Stimulated activated CD4-positive, alpha-beta T cell treated with anti-CD3 and anti-CD28 coated beads, Interleukin-1b, Interleukin-23, amount 100 ng/mL, for 48 hours (primary cell): Measurements from ENCODE around the gene FILIP1.

Source experiments
- DNase-seq: peaks from one replicate; pipeline ENCODE4 v3.0.0-alpha.2; 2020

FILIP1 gene

DNA sequence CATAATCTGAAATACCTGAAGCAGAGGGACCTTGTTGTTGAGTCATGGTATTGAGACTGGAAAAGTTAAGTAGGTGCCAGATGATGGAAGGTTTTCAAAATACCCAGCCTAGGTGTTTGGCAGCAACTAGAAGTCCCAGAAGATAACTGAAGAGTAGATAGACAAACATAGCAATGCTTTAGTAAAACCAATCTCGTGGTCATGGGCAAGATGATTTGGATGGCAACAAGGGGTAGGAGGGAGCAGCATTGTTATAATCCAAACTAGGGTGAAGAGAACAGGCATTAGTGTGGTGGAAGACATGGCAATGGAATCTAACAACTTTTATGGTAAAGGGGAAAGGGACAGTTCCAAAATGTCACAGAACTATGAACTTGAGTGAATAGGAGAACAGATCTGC lies 2.3 kb downstream of the FILIP1 start:
- DNase-seq, result no peak

DNA sequence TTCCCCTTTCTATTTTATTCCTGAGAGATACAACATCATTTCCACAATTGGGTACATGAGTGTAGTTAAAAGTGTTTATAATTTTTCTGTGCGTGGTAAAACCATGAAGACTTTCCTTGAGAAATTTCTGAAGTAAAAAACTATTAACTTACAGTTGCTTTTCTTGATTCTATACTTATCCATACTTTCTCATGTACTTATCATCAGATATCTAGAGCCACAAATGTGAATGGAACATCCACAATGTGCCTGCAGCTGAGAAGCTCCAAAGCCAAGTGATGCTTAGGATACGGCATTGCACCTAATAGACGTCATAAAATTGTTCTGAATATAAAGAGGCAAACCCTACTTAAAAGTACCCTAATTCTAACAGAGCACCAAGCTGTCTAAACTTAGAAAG lies 2.9 kb downstream of the FILIP1 start:
- no peak for DNase-seq

GRCh38 chr6:75489025-75489424 lies 4.6 kb downstream of the FILIP1 start:
- no peak for DNase-seq

- no peak for DNase-seq
These were observed 5.6 kb downstream of the FILIP1 start for GRCh38 chr6:75488033-75488432.

- DNase-seq, result no peak
These were observed 6.6 kb downstream of the FILIP1 start for GRCh38 chr6:75486850-75487518.

DNA sequence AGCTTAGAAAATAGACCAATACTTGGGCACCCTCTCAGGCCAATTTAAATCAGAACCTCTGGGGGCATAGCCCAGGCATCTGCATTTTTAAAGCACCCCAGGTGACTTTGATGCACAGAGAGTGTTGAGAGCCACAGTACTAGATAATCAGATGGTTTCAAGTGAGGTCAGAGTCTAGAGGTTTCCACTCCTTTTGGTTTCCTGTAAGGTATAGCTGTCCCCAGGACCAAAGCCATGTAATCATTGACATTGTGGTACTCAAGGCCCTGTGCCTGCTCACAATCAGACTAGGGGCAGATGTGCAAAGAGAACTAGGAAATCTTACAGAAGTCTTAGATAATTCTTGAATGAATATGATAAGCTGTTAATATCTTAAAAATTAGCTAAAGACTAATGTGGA lies 9.1 kb downstream of the FILIP1 start:
- no peak for DNase-seq

DNA sequence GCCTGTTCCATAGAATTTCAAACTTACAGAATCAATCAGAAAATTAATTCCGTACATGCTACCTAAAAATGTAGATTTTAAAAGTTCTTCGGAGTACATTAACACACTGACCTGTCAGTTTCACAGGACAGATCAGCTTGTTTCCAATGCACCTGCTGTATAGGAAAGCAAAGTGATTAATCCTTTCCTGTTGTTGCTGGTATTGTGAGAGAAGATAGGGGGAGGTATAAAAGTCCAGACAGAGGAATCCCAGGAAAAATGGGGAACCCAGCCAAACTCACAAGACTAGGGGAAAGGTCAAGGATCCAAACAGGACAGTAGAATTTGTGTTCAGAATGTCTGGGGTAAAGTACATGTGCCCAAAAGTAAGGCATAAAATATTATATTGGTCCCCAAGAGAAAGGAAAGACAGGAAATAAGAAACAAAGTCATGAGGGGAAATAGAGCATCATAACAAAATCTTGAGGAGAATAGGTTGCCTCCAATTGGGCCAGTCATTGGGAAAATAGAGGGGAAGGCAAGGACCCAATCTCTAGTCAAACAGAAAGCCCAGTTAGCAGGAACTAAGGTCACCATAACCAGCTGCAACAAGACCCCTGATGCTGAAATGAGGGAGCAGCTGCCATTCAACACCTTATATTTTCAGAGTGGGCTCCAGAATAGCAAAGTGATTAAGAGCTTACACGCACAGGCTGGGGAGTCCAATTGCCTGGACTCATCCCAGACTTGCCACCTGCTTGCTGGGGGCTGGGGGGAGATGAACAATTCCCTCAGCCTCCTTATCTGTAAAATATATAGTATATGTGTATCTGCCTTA lies 10.3 kb downstream of the FILIP1 start:
- DNase-seq, result no peak

- DNase-seq, result no peak
These were observed 11.5 kb downstream of the FILIP1 start for GRCh38 chr6:75481936-75482593.

DNA sequence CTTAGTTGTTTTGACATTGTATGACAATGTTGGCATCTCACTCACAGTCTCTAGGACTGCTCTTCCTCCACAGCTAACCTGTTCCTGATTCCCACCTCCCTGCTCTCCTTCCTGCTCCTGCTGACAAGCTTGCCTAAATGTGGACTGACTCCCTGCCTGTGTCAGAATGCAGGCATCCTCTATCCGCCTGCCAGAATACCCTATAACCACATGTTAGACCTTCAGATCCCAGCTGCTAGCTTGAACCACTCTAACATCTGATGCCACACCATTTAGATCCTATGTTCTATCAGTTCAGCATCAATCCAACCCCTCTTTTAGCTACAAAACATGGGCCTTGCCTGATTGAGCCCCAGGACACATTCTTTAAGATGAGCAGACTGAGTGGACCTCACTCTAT lies 12.2 kb downstream of the FILIP1 start:
- DNase-seq, result no peak

DNA sequence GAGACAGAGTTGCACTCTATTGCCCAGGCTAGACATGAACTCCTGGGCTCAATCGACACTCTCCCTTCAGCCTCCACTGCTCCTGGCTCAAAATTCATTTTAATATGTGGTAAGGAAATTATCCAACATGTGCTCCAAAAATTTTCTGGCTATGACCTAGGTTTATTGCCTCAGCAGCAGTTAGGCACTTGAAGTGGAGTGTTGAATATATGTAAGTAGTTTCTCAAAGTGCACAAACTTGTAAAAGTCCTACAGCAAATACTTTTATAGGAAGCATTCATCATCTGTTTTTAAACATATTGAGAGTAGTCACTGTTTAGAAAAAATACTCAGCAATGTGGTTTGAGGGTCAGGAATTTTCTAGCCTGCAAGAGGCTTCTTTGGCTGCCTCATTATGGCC lies 13.2 kb downstream of the FILIP1 start:
- no peak for DNase-seq

- no peak for DNase-seq
These were observed 13.9 kb downstream of the FILIP1 start for GRCh38 chr6:75479712-75480111.

- no peak for DNase-seq
These were observed 14.7 kb downstream of the FILIP1 start for GRCh38 chr6:75478929-75479328.

DNA sequence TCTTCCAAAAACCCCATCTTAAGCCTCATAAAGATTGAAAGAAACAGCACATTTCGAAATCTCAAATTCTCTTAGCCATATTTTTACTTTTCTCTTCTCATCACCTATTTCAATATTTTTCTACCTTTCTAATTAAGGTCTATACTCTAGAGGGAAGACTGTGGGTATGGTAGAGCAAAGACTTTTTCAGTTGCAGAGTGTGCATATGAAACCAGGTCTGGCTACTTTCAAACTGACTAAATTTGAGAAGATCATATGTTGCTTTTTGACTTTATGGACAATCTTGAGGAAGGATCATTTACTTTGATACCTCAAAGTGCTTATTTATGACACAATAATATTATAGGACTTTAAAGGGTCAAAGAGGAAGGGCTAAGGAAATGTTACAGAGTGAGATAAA lies 20.7 kb downstream of the FILIP1 start:
- DNase-seq, result no peak

DNA sequence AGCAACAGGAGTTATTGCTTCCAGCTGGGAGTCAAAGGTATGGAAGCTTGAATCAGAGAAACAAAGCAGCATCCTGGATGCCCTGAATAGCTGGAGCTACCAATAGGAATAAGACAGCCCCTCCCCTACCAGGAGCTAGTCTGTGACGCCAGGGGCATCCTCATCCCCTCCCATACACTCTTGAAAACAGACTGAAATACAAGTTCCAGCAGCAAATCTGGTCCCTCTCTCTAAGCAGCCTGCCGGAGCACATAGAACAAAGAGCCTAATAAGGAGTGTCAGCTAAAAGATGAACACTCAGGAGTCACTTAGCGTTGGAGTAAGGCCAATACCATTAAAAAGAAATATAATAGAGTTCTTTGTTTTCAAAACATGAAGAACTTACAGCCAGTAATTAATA lies 25.6 kb downstream of the FILIP1 start:
- DNase-seq, result no peak

GRCh38 chr6:75467284-75467683 lies 26.3 kb downstream of the FILIP1 start:
- DNase-seq, result no peak

- DNase-seq, result no peak
These were observed 27.0 kb downstream of the FILIP1 start for GRCh38 chr6:75466636-75467035.

DNA sequence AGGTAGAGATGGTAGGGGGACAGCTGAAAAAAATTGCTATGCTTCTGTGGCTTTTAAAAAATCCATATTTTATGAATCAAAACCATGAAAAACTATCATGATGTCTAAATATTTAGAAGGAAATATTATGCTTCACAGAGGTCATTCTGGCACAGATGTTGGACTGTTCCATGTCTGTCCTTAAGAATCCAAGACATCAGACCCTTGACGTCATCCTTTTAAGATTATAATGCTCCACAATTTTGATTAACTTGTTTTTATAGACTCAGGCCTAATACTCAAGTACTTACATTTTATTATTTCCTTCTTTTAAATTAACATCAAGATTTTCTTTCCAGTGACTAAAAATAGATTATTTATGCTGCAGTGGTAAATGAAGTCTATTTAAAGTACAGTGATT lies 29.7 kb downstream of the FILIP1 start:
- no peak for DNase-seq

DNA sequence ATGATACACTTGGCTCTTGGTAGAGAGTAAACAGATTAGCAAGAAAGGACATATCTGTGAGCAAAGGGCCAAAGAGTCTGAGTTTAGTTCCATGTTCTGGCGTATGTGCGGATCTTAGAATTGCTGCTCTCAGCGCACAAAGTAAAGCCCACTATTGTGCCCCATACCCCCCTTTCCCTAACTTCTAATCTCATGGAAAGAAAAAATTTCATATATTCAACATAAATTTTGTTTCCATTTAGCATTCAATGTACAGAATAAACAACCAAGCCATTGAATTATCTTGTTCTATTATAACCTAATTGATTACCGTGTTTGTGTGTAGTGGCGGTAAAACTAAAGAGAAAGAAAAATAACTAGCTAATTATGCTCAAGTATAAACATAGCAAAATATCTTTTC lies 30.5 kb downstream of the FILIP1 start:
- DNase-seq, result no peak

DNA sequence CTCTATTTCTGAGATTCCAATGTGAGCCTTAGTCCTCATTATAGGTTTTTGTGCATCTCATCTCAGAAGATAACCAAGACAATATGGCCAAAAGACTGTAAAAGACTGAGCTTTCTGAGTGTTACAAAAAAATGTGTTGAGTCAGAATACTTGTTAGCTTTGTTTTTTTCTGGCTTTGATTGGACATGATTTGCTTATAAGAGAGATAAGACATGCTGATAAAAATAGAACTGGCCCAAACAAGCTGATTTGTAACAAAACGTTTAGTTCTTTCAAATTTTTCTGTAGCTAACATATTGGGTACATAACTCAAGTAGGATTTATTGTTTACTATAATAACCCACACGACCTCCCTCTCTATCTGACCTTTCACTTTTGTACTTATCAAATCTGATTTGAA lies 32.9 kb downstream of the FILIP1 start:
- no peak for DNase-seq

GRCh38 chr6:75458895-75459294 lies 34.7 kb downstream of the FILIP1 start:
- DNase-seq, result no peak

GRCh38 chr6:75450903-75451302 lies 42.7 kb downstream of the FILIP1 start:
- DNase-seq, result no peak

GRCh38 chr6:75449630-75450206 lies 43.9 kb downstream of the FILIP1 start:
- no peak for DNase-seq

- no peak for DNase-seq
These were observed 47.2 kb downstream of the FILIP1 start for GRCh38 chr6:75446241-75446880.
